Osteocyte (in vitro differentiated cells): ENCODE results near the gene LRRC9. TPM values are rescaled to one million over a fixed set of nuclear protein-coding genes. Genes with fewer than 3 reads are reported as not detected.

ENCODE experiments used
- DNase-seq: peaks from one replicate; pipeline ENCODE4 v3.0.0; 2021; ENCODE audit warnings: mixed read lengths; ENCODE audit not compliant: unreplicated experiment; ENCODE audit errors: extremely low spot score
- H3K27ac Mint-ChIP-seq: one replicate; pipeline ENCODE4 v1.8.0; 2021; ENCODE audit warnings: mild to moderate bottlenecking, mixed read lengths; ENCODE audit not compliant: unreplicated experiment
- H3K27me3 Mint-ChIP-seq: one replicate; pipeline ENCODE4 v1.8.0; 2021; ENCODE audit warnings: mixed read lengths; ENCODE audit not compliant: unreplicated experiment
- H3K36me3 Mint-ChIP-seq: one replicate; pipeline ENCODE4 v1.8.0; 2021; ENCODE audit warnings: mixed read lengths; ENCODE audit not compliant: unreplicated experiment
- H3K4me1 Mint-ChIP-seq: one replicate; pipeline ENCODE4 v1.8.0; 2021; ENCODE audit warnings: mixed read lengths; ENCODE audit not compliant: unreplicated experiment
- H3K4me3 Mint-ChIP-seq: one replicate; pipeline ENCODE4 v1.8.0; 2021; ENCODE audit warnings: mild to moderate bottlenecking, moderate library complexity, mixed read lengths; ENCODE audit not compliant: unreplicated experiment
- H3K9me3 Mint-ChIP-seq: one replicate; pipeline ENCODE4 v1.8.0; 2021; ENCODE audit warnings: mixed read lengths; ENCODE audit not compliant: unreplicated experiment
- CTCF ChIP-seq: fragments of 200-600 bp; sonication (generic); IDR thresholded peaks from 2 replicates; pipeline ENCODE4 v1.5.0; 2021; ENCODE audit warnings: antibody characterized with exemption, mild to moderate bottlenecking, moderate library complexity
- total RNA-seq: library from RNA; stranded (reverse); gene quantifications from 2 replicates; pipeline ENCODE4 v1.2.1, GENCODE V29; 2021

Gene LRRC9
- total RNA-seq, 1 donor from 2014 or later, result not detected

- Mint-ChIP-seq H3K36me3 (no peaks in the 10 kb centered on the region), H3K4me3 (no peak overlapping the region), H3K9me3 (no peaks in the 10 kb centered on the region), H3K4me1 (no peaks in the 10 kb centered on the region), H3K27ac (no peak overlapping the region), H3K27me3 (peaks cover 18% of the 10 kb centered on the region)
- DNase-seq, result no peak
- TF ChIP-seq CTCF, result no peak
Measured at GRCh38 chr14:59895721-59896120, 24.2 kb upstream of the LRRC9 start.

GRCh38 chr14:59897757-59898383 lies 22.1 kb upstream of the LRRC9 start:
- Mint-ChIP-seq H3K4me1 (no peaks in the 10 kb centered on the region), H3K9me3 (no peaks in the 10 kb centered on the region), H3K27me3 (peaks cover 18% of the 10 kb centered on the region), H3K36me3 (no peaks in the 10 kb centered on the region), H3K27ac (no peak overlapping the region), H3K4me3 (no peak overlapping the region)
- peak; percentile 36 for TF ChIP-seq CTCF
- DNase-seq, result no peak

- Mint-ChIP-seq H3K36me3 (no peaks in the 10 kb centered on the region), H3K4me3 (no peak overlapping the region), H3K27ac (no peak overlapping the region), H3K27me3 (peaks cover 18% of the 10 kb centered on the region), H3K9me3 (no peaks in the 10 kb centered on the region), H3K4me1 (no peaks in the 10 kb centered on the region)
- TF ChIP-seq CTCF, result no peak
- no peak for DNase-seq
Measured at GRCh38 chr14:59900556-59900955, 19.4 kb upstream of the LRRC9 start.

GRCh38 chr14:59904184-59904583 lies 15.8 kb upstream of the LRRC9 start:
- no peaks in the 10 kb centered on the region for H3K36me3 Mint-ChIP-seq
- TF ChIP-seq CTCF, result no peak

GRCh38 chr14:59905188-59905587 lies 14.8 kb upstream of the LRRC9 start:
- TF ChIP-seq CTCF, result no peak
- Mint-ChIP-seq H3K4me3 (no peak overlapping the region), H3K27me3 (peaks cover 3% of the 10 kb centered on the region), H3K9me3 (no peaks in the 10 kb centered on the region), H3K4me1 (no peaks in the 10 kb centered on the region), H3K27ac (no peak overlapping the region), H3K36me3 (no peaks in the 10 kb centered on the region)
- DNase-seq, result no peak

More at GRCh38 chr14:59904184-59904583, 15.8 kb upstream of the LRRC9 start:
- H3K9me3 Mint-ChIP-seq, result no peaks in the 10 kb centered on the region
- no peaks in the 10 kb centered on the region for H3K4me1 Mint-ChIP-seq
- no peak overlapping the region for H3K4me3 Mint-ChIP-seq
- DNase-seq, result no peak
- no peak overlapping the region for H3K27ac Mint-ChIP-seq
- H3K27me3 Mint-ChIP-seq, result peaks cover 4% of the 10 kb centered on the region
